DMS153 treated with DMSO at 0.1 percent for 48 hours (cell line): Measurements from ENCODE around the gene GATAD1.
"Not testable (repeated sequence)": the region's sequence is repeated elsewhere in the genome, so short reads cannot be mapped to it uniquely, and the experiment has no call there.

Experiments used
- DNase-seq: peaks from one replicate; lab custom pipeline; 2025; ENCODE audit not compliant: unreplicated experiment; lab: John Stamatoyannopoulos, UW

Gene GATAD1

DNA sequence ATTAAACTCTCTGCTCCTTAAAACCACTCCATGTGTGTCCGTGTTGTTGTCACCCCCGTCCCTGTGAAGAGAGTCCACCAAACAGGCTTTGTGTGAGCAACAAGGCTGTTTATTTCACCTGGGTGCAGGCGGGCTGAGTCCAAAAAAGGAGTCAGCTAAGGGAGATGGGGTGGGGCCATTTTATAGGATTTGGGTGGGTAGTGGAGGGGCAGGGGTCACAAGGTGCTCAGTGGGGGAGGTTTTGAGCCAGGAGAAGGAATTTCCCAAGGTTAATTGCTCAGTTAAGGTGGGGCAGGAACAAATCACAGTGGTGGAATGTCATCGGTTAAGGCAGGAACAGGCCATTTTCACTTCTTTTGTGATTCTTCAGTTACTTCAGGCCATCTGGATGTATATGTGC lies 31.9 kb downstream of the GATAD1 start:
- not testable (repeated sequence) for DNase-seq

DNA sequence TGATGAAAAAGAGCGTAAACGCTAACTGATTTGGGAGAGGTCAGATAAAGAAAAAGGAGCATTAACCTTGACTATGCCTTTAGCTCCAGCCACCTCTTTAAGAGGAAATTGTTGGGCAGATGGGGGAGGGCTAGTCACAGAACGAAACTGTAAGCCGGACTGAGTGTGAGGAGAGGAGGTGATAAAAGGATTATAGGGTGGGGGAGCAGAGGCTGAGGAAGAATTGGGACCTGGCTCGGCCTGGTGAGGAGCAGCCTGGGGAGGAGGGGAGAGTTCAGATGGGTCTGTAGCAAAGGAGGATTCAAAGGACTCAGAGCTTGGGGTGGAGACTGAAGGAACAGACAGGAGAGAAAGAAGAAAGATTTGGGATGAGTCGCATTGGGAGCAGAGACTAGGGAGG lies 36.3 kb downstream of the GATAD1 start:
- not testable (repeated sequence) for DNase-seq

DNA sequence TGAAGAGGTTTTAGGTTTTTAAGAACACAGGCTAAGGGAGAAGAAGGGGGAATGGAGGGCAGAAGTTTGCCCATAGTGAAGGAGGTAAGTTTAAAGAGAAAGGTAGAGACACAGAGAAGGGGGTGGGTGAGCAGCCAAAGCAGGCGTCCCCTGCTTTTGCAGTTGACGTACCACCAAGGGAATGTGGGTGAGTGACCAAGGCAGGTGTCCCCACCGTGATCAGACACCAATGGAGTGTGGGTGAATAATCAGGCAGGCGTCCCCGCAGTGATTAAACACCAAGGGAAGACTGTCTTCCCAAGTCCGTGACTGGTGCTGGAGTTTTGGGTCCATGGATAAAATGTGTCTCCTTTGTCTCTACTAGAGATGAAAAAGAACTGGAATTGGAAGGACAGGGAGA lies 36.9 kb downstream of the GATAD1 start:
- DNase-seq = not testable (repeated sequence)

GRCh38 chr7:92485267-92485892 lies 38.1 kb downstream of the GATAD1 start:
- no peak for DNase-seq

DNA sequence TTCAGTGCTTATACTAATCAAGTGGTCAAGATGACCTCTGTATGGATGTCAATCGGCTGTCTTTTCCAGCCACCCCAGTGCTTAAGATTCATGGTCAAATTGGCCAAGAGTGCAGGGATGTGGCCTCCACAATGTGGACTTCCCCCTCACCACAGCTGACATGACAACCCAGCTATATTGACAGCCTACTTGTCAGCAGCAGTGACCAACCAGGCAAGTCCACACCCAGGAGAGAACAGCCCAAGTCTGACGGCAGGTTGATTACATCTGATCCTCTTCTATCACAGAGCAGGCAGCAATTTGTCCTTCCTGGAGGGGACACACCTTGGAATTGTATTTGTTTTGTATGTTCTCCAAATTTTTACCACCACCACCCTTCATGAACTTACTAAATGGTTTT lies 38.7 kb downstream of the GATAD1 start:
- DNase-seq = no peak

GRCh38 chr7:92487804-92488203 lies 40.5 kb downstream of the GATAD1 start:
- no peak for DNase-seq

- DNase-seq = no peak
Measured at GRCh38 chr7:92489634-92490033, 42.4 kb downstream of the GATAD1 start.

- no peak for DNase-seq
Measured at GRCh38 chr7:92496876-92497275, 49.6 kb downstream of the GATAD1 start.

- DNase-seq = no peak
Measured at GRCh38 chr7:92498557-92498956, 51.3 kb downstream of the GATAD1 start.

GRCh38 chr7:92503767-92504166 lies 56.5 kb downstream of the GATAD1 start:
- no peak for DNase-seq

GRCh38 chr7:92504563-92504962 lies 57.3 kb downstream of the GATAD1 start:
- DNase-seq = no peak

DNA sequence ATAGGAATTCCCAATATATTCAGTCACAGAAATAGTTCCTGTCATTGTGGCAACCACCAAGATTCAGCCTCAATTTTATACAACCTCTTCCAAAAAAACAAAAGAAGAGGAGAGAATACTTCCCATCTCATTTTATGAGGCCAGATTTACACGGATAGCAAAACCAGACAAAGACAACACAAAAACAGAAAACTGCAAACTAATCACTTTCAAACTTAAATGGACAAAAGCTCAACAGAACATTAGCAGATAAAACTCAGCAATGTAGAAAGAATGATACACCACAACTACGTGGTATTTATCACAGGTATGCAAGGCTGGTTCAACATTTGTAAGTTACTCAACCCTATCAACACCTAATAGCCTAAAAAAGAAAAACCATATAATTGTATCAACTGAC lies 59.1 kb downstream of the GATAD1 start:
- DNase-seq = no peak

- no peak for DNase-seq
Measured at GRCh38 chr7:92508946-92509345, 61.7 kb downstream of the GATAD1 start.
